ENCODE data around the gene LAMC2.

LAMC2 gene

DNA sequence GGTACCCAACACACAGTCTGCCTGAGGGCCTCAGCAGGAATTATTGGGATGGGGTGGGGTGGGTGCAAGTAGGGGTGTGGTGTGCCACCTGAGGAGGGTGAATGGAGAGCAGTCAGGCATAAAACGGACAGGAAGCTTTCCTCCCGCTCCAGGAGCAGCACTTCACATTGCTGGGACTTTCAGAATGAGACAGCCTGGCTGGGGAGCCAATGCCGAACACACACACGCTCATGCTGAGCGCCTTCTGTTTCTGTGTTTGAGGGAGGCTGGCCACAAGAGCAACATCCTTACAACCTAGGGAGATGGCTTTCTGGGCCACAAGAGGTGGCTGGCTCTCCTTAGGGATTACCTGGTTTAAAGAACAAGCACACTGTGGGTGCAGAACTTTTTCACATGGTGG lies 98.0 kb downstream of the LAMC2 start:
- ChIA-PET POLR2A (ENCODE audit: low non-redundant PET) (no interaction called here), CTCF (interaction anchor here (0.6 to 5.3 kb wide), 4 partner anchors 8 to 491 kb away, joined by 4 to 36 read pairs (median 7); no protein-coding TSS in a partner anchor)
- DNase-seq (ENCODE audit: low spot score) = no peak
- peak overlapping the region; percentile 94 for H3K27ac ChIP-seq
- TF ChIP-seq, protein P1, sequence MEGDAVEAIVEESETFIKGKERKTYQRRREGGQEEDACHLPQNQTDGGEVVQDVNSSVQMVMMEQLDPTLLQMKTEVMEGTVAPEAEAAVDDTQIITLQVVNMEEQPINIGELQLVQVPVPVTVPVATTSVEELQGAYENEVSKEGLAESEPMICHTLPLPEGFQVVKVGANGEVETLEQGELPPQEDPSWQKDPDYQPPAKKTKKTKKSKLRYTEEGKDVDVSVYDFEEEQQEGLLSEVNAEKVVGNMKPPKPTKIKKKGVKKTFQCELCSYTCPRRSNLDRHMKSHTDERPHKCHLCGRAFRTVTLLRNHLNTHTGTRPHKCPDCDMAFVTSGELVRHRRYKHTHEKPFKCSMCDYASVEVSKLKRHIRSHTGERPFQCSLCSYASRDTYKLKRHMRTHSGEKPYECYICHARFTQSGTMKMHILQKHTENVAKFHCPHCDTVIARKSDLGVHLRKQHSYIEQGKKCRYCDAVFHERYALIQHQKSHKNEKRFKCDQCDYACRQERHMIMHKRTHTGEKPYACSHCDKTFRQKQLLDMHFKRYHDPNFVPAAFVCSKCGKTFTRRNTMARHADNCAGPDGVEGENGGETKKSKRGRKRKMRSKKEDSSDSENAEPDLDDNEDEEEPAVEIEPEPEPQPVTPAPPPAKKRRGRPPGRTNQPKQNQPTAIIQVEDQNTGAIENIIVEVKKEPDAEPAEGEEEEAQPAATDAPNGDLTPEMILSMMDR (conservative IDR thresholded peaks at IDR 0.05; ENCODE audit: low read depth) = no peak

DNA sequence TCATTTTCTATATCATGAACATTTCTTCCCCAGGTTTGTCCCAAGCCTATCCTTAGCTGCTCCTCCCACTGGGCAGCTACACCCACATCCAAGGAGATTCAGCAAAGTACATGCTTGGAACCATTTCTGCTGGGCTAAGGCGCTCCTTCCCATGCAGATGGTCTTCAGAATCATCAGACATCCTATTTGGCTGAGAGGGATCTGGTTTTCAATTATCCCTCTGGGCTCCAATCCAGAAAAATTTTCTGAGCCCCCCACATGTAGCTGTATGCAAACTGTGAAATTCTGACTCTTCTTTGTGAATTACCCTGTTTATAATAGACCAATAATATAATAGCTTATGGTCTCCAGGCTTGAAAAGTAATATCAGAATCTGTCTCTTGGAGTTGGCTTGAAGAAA lies 99.2 kb downstream of the LAMC2 start:
- POLR2A ChIA-PET (ENCODE audit: low non-redundant PET) = no interaction called here
- CTCF ChIA-PET = interaction anchor here (0.7 kb wide), 1 partner anchor 10 kb away, joined by 3 read pairs; no protein-coding TSS in a partner anchor
- H3K27ac ChIP-seq = no peak overlapping the region
- TF ChIP-seq, protein P1 (conservative IDR thresholded peaks at IDR 0.05; ENCODE audit: low read depth) = no peak
- DNase-seq (ENCODE audit: low spot score) = no peak

DNA sequence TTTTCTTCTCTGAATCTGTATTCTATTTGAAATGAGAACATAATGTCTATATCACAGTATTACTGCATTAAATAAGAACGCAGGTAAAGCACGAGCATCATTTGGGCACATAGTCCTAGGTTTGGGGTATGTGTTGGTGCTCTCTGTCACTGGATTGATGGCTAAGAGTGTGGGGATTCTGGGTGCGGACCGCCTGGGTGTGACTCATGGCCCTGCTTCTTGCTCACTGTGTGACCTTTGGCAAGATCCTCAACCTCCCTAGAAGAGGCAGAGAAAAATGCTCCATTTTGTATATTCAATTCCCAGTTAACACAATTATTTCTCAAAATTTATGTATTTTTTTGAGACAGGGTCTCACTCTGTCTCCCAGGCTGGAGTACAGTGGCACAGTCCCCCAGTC lies 99.7 kb downstream of the LAMC2 start:
- ChIA-PET CTCF (interaction anchor here (0.7 kb wide), 1 partner anchor 10 kb away, joined by 3 read pairs; no protein-coding TSS in a partner anchor), POLR2A (ENCODE audit: low non-redundant PET) (no interaction called here)
- no peak overlapping the region for H3K27ac ChIP-seq
- TF ChIP-seq, protein P1 (conservative IDR thresholded peaks at IDR 0.05; ENCODE audit: low read depth) = no peak
- no peak for DNase-seq (ENCODE audit: low spot score)

DNA sequence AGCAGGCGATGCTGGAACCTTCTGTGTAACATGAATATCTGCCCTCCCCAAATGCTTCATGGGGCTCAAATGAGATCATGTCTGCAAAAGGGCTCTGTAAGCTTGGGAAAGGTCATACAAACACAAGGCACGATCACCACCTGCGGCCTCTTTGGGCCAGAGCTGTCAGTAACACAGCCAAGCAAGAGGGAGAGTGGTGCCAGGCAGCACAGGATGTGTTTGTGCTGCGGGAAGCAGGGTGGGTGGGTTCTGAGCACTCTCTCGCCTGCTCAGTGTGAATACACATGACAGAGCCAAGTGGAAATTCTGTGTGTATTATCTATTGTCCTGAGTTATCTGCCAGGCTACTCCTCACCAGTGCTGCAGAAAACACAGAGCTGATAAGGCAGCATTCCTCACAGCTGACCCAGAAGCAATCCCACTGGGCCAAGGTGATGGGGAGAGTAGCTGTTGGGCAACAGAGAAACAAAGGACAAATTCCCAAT lies 101.2 kb downstream of the LAMC2 start:
- CTCF ChIA-PET = no interaction called here
- no peak overlapping the region for H3K27ac ChIP-seq
- POLR2A ChIA-PET (ENCODE audit: low non-redundant PET) = no interaction called here
- TF ChIP-seq, protein P1 (conservative IDR thresholded peaks at IDR 0.05; ENCODE audit: low read depth) = no peak
- DNase-seq (ENCODE audit: low spot score) = no peak

DNA sequence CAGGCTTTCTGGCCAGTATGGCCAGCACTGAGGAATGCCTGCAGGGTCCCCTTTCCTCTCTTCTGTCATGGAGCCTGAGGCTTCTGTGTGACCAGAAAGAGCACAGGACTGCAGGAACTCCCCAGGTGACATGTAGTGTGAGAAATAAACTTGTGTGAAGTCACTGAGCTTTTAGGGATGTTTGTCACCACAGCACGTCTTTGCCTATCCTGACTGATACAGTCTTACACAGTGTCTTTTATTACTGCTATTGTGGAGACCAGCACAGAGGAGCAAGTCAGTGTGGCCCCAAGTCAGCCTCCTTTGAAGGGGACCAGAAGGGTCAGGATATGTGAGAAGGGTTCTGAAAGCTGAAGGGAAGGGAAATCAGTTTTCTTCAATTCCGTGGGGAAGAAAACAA lies 102.5 kb downstream of the LAMC2 start:
- TF ChIP-seq, protein P1 (conservative IDR thresholded peaks at IDR 0.05; ENCODE audit: low read depth) = no peak
- H3K27ac ChIP-seq = no peak overlapping the region
- ChIA-PET CTCF (no interaction called here), POLR2A (ENCODE audit: low non-redundant PET) (no interaction called here)
- DNase-seq (ENCODE audit: low spot score) = no peak

DNA sequence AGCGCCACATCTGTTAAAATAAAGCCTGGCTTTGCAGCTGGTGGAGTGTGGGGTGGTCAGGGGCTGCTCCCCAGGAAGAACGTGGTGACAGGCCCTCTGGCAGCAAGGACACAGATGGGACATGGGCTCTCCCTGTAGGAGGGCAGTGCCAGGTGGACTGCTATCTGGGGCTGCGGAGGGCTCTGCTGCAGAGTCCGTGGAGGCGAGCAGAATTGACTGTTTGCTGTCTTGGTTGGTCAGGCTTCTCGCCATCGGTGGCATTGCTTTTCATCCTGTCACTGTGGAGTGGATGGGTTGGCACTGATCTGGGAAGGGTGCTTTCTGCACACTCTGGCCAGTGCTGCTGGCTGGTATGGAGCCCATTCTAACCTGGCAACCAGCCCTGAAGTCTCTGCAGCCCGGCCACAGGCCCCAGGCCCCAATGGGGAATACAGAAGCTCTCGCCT lies 103.0 kb downstream of the LAMC2 start:
- TF ChIP-seq, protein P1 (conservative IDR thresholded peaks at IDR 0.05; ENCODE audit: low read depth) = no peak
- no peak overlapping the region for H3K27ac ChIP-seq
- CTCF ChIA-PET = no interaction called here
- POLR2A ChIA-PET (ENCODE audit: low non-redundant PET) = no interaction called here
- no peak for DNase-seq (ENCODE audit: low spot score)
